GM18868 (cell line): ENCODE results near the gene IL13.
"Not testable (repeated sequence)": the region's sequence is repeated elsewhere in the genome, so short reads cannot be mapped to it uniquely, and the experiment has no call there.

Experiments
- ATAC-seq: cut with Tn5 transposase; IDR thresholded peaks from one replicate; pipeline ENCODE4 v1.9.1; 2021; ENCODE audit warnings: mild to moderate bottlenecking, moderate library complexity; ENCODE audit not compliant: unreplicated experiment

The IL13 gene

DNA sequence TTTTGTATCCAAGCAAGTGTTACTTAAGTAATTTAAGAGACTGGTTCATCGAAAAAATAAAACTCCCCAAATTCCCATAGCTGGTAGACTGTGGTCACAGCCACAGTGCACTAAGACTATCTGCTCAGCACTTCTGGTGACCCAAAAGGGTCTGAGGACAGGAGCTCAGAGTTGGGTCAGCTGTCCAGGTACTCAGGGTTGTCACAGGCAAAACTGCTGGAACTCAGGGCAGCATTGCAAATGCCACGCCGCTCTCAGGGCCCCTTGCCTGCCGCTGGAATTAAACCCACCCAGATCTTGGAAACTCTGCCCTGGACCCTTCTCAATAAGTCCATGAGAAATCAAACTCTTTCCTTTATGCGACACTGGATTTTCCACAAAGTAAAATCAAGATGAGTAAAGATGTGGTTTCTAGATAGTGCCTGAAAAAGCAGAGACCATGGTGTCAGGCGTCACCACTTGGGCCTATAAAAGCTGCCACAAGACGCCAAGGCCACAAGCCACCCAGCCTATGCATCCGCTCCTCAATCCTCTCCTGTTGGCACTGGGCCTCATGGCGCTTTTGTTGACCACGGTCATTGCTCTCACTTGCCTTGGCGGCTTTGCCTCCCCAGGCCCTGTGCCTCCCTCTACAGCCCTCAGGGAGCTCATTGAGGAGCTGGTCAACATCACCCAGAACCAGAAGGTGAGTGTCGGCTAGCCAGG lies at the start of gene IL13:
TSS of gene IL13 (plus strand) at position 498 of the 705 bp plus-strand sequence. CDS start at position 512, 14 bp downstream.
- no peak for ATAC-seq

DNA sequence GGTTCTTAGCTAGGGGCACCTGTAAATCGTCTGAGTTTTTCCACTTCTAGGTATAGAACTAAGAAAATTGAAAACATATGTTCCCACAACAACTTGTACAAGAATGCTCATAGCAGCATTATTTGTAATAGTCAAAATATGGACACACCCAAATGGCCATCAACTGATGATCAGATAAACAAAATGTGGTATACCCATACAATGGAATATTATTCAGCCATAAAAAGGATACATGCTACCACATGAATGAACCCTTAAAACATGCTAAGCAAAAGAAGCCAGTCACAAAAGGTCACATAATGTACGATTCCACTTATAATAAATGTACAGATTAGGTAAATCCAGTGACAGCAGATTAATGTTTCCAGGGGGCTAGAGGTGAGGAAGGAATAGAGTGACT lies 46.0 kb upstream of the IL13 start:
- ATAC-seq: no peak

DNA sequence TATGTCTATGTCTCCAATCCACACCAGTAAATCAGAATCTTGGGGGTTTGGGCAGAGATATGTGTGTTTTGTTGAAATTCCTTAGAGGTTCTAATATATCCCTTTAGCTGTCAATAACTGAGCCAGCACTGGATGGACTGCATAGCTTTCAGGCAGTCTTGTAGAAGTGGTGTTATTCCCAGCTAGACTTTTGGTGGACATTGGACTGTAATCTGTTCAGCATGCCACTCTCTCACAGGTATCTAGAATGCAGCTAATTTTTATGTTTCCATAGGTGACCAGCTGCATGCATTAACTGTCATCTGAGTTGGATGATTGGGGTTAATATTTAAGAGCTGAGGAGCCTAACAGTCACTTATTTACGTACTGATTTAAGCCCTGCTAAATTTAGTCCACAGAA lies 45.1 kb upstream of the IL13 start:
- no peak for ATAC-seq

DNA sequence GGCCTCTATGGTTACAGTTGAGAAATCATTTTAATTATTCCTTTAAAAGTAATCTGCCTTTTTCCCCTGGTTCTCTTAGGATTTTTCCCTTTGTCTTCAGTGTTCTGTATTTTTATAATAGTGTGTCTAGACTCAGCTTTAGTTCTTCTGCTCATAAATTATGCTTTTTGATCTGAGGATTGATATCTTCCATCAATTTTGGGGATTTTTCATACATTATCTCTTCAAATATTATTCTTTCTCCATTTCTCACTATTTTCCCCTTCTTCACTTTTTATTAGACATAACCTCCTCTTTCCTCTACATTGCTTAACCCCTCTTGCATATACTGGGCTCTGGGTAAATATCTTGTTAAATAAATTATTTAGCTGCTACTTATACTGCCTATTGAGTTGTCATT lies 36.3 kb upstream of the IL13 start:
- ATAC-seq: no peak

DNA sequence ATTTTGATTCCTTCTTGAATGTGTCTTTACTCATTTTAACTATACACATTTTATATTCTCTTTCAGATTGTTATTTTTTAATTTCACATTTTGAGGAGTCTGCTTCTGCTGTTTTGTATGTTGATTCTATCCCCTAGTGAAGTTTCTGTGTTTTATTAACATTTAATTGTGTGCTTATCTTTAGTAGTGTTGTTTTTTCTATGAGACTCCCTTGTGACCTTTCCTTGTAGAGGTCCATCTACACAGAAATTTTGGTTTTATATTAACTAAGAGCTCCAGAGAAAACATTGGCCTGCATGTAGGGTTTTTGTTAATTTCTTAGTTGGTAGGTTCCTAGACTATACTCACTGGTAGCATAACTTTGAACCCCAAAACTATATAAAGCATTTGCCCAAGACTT lies 35.4 kb upstream of the IL13 start:
- ATAC-seq: no peak

DNA sequence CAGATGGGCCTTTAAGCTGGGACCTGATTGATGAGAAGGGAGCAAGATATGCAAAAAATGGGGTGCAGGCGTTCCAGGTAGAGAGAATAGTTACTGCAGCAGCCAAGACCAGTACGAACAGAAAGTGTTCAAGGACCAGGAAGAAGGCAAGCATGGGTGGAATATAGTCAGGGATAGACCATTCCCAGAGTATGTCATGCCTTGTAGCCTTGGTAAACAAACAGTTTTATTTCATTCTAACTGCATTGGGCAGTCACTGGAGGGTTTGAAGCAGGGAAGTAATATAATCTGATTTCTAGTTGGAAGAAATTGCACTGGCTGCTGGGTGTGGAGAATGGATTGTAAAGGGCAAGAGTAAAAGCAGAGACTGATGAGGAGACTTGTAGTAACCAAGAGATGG lies 30.5 kb upstream of the IL13 start:
- ATAC-seq: no peak

DNA sequence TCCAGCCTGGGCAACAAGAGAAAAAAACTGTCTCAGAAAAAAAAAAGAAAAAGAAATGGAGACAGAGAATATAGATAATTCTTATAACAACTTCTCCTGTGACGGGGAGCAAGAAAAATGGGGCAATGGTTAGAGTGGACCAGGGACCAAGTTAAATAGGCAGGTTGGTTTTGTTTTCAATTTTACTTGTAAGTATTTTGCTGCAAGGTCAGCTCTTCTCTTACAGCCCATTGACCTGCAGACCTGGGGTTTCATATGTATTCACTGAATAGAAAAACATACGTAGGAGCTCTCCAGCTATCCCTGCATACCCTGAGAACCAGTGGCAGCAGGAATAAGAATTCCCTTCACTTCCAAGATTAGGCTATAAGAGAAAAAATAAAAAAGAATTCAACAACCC lies 29.2 kb upstream of the IL13 start:
- ATAC-seq: no peak

DNA sequence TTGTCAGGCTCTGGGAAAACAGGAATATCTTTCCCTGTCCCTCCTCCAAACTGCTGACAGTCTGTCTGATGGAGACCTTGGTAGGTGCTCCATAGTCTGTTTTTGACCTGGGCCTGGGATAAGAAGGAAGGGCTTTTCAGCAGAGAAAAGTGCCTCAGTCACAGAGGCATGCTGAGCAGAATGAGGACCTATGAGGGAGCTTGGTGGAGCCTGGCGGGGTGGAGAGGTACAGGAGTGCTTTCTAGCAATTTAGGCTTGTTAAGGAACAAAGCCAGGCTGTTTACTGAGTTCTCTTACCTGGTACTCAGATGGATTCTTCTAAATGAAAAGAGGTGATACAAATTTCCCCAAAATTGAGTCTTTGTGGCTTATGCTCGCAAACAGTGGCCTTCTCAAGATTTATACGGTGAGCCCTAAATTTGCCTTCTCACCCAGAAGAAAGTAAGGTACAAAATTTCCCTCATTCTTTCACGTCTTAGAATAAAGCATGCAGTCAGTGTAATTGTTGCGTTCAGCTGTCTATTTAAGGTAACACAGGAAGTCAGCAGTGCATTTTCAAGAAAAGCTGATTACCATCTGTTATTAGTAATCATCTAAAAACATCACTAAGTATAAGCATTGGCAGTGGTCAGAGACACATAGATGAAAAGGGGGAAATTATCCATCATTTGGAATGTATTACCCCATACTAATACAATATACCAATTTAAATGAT lies 28.6 kb upstream of the IL13 start:
- ATAC-seq: peak; percentile 88

DNA sequence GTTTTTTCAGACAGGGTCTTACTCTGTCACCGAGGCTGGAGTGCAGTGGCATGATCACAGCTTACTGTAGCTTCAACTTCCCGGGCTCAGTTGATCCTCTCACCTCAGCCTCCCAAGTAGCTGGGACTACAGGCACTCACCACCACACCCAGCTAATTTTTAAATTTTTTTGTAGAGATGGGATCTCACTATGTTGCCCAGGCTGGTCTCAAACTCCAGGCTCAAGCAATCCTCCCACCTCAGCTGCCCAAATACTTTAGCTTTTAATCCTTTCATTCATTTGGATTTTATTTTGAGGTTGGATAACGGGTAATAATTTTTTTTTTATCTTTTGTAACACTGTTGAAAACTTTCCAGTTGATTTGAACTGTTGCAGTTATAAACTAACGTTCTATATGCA lies 24.4 kb upstream of the IL13 start:
- ATAC-seq: not testable (repeated sequence)

DNA sequence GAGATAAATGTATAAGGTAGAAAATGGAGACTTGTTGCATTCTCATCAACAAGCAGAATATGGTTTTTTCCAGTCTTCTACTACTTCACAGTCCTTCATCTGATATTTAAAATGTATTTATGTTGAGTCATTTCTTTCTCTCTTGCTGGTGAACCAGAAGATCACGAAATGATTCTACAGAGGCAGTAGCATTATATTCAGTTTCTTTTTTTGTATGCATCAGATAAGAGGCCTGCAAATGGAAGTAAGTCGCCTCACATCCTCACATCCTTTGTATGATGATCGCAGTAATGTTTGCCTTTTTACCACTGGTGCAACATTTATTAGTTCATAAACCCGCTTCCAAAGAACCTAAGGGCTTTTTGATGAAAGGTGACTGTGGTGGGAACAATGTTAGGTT lies 22.1 kb upstream of the IL13 start:
- ATAC-seq: peak; percentile 56

DNA sequence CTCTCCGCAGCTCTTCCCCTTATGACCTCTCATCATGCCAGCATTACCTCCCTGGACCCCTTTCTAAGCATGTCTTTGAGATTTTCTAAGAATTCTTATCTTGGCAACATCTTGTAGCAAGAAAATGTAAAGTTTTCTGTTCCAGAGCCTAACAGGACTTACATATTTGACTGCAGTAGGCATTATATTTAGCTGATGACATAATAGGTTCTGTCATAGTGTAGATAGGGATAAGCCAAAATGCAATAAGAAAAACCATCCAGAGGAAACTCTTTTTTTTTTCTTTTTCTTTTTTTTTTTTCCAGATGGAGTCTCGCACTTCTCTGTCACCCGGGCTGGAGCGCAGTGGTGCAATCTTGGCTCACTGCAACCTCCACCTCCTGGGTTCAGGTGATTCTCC lies 20.7 kb upstream of the IL13 start:
- no peak for ATAC-seq

DNA sequence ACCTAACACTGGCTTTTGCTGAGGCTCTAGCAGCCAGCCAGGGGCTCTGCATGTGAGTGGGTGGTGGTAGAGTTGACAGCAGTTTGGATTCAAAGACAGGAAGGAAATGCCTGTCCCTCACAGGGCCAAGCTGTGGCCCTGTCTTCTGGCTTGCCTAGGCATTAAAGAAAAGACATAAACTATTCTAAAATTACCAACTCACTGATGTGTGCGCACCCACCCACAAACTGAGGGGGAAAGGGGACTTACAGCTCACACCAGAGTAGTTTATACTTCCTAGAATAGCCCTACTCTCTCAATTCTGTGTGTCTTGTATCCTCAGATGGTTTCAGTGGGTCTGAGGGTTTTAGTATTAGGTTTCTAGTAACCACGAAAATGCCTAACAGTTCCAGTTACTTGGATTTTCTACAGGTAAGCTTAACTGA lies 18.3 kb upstream of the IL13 start:
- peak; percentile 64 for ATAC-seq

DNA sequence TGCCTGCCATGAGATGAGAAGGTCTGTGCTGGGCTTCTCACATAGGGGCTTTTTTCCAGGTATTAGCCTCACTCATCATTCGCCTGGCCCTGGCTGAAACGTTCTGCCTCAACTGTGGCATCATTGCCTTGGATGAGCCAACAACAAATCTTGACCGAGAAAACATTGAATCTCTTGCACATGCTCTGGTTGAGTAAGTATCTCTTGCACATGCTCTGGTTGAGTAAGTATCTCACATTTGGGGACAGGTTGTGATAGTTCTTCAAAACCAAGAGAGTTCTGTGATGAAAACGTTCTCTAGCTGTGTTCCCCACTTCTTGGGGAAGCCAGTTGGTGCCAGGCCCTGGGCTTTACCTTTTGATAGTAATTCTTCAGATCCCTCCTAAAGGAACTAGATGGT lies 17.4 kb upstream of the IL13 start:
- ATAC-seq: no peak

DNA sequence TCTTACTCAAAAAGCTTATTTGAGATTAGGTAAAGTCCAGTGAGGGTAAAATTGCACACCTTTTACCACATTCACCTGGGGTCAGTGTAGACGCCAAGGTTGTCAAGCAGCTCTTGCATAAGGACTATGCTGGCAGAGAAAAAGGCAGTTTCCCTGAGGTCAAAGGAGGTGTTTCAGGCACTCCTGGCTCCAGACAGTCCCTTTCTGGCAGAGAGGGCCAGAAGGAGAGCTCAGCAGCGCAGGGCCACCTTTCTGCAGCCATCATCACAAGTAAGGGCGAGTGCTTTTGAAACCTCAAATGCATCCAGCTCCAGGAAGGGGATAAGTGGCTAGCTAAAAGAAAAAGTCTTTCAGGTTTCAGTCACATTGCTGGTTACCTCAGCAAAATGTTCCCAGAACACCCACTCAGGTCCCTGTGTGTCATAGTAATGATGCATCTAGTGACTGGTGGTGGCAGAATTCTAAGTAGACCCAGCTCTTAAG lies 16.7 kb upstream of the IL13 start:
- peak; percentile 49 for ATAC-seq

DNA sequence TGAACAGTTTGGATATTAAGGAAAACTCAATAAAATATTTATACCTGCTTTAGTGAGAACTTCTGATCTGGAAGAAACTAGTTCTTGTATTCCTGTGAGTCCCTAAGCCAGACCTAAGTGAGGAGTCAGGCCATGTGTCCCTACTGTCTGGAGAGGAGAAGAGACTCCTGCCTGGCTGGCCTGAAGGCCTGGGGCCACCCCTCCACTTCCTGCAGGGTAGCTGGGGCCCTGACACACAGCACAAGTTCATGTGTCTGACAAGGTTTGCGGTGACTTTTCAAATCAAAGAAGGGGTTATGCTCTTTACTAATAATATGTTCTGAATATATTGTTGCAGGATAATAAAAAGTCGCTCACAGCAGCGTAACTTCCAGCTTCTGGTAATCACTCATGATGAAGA lies 16.1 kb upstream of the IL13 start:
- ATAC-seq: no peak

DNA sequence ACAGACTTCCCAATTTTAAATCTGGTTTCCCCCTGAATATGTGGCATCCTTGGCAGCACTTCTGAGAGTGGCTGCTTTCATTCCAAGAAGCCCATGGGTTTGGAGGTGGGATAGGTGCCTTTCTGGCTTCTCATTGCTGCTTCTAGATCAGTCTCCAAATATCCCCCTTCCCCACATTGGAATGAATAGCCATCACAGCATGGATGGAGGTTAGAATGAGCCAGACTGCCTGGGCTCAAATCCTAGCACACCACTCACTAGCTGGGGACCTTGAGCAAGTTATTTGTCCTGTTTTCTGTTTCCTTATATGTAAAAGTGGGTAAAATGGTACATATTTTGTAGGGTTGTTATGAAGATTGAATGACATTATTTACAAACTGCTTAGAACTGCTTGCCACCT lies 13.8 kb upstream of the IL13 start:
- ATAC-seq: no peak

DNA sequence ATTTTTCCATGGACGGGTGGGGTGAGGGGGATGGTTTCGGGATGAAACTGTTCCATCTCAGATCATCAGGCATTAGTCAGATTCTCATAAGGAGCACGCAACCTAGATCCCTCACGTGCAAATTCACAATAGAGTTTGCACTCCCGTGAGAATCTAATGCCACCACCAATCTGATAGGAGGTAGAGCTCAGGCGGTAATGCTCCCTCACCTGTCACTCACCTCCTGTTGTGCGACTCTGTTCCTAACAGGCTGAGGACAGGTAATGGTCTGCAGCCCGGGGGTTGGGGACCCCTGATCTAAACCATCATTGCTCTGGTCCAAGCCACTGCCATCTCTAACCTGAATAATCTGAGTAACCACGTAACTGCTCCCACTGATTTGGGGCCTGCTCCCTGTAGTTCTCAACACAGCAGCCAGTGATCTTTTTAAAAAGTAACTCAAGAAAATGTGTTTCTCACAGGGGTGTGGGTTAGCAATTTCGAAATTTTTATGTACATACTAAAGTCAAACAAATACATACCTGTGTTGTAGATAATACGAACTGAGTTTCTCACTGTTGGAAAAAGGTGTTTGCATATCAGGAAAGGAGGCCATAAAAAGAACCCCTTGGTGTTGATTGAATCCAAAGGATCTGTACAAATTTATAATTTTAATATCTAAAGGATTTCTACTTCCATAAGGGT lies 11.2 kb upstream of the IL13 start:
- no peak for ATAC-seq

DNA sequence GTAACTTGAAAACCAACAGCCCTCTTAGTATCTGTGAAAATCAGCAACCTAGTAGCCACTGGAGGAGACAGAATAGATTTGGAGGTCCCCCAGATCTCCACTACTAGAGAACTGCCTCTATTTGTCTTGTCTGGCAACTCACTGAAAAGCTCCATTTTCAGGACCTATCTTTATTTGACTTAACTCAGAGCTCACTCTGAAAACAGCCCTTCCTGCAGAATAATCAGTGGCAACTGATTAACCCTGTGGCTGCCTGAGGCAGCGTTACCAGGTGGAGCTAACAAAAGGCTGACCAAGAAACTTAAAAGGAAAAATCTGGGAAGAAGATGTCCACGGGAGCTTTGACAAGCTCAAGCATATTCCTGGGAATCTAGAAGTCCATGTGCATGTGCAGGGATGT lies 10.5 kb upstream of the IL13 start:
- ATAC-seq: no peak

DNA sequence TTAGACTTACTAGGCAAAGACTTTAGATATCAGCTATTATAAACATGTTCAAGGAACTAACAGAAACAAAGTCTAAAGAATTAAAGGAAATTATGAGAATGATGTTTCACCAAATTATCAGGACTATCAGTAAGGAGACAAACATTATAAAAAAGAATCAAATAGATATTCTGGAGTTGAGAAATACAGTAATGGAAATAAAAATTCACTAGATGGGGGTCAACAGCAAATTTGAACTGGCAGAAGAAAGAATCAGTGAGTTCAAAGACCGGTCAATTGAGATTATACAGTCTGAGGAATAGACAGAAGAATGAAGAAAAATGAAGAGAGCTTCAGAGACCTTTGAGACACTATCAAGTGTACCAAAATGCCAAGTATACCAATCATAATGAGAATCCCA lies 9.6 kb upstream of the IL13 start:
- ATAC-seq: no peak

DNA sequence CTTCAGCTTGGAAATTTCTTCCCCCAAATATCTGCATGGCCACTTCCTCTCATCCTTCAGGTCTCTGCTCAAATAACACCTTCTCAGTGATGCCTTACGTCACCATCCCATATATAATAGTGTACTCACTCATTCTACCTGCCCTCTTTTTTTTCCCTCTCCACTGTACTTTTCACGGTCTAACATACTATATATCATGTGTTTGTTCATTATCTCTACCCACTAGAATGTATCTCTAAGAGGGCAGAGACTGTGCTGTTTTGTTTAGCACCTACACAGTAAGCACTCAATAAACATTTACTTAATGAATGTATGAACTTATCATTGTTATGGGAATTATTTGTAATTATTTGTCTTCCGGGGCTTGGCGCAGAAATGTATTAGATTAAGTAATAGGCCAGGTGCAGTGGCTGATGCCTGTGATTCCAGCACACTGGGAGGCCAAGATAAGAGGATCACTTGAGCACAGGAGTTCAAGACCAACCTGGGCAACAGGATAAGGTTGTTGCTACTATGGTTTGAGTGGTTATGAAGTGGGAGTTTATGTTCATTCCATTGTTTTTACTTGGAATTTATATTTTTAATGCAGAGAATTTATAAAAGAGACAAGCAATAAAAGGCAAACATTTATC lies 6.0 kb upstream of the IL13 start:
- ATAC-seq: no peak

DNA sequence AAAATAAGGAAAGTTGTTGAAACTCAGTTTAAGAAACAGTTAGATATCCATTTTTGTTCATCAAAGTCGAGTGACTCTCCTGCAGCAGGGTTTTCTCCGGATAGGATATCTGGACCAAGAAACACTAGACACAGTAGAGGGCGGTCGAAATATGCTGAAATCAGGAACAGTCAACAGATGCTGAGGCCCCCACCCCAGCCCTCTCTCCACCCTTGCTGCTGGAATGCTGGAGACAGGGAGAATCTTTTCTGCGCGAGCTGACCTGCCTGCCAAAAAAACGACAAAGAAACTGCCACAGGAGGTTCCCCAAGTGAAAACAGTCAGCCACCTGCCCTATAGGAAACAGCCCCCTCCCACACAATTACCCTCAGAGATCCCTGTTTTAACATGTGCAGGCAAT lies 4.3 kb upstream of the IL13 start:
- no peak for ATAC-seq
